Measurements from ENCODE around the gene FOXN4.
"Not testable (repeated sequence)": the region's sequence is repeated elsewhere in the genome, so short reads cannot be mapped to it uniquely, and the experiment has no call there.

Gene FOXN4

DNA sequence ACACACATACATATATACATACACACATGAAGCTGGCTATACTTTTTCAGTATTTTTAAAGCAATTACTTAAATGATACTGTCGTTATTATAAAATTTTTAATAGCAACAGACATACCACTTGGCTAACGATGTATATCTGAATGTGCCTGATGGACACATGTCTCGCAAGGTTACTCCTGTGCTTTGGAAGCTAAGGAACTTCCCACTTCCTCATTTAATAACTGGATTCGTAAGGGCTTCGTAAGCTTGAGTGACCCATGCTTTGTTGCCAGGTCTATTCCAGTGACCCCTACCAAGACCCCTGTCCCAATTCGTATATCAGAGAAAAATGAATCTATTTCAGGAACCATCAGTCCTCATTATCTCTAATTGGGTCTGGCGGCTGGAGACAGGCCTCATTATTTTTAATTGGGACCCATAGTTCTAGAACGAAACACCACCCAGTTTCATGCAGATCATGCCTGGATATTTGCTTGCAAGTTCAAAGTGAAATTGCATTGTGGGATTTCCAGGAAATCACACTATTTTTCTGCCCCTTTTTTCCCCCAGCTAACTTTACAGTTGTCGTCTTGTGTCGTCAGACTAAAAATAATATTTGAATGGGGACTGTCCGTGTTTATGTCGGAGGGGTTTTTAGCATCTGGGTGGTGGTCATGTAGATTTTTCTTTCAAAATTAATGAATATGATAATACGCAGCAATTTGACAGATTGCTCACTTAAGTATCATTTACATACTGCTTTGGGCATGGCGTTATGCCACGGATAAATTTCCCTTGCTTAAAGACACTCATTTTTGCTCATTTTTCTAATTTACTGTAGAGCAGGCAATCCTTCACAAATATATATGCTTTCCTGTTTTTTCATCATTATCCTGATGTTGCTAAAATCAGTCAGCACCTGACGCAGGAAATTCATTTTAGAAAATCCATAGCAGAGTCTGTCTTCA, 21.5 kb upstream of the FOXN4 start:
- no peak for DNase-seq (ENCODE audit: low read depth in 2 of 2)
- TF ChIP-seq, protein P1, sequence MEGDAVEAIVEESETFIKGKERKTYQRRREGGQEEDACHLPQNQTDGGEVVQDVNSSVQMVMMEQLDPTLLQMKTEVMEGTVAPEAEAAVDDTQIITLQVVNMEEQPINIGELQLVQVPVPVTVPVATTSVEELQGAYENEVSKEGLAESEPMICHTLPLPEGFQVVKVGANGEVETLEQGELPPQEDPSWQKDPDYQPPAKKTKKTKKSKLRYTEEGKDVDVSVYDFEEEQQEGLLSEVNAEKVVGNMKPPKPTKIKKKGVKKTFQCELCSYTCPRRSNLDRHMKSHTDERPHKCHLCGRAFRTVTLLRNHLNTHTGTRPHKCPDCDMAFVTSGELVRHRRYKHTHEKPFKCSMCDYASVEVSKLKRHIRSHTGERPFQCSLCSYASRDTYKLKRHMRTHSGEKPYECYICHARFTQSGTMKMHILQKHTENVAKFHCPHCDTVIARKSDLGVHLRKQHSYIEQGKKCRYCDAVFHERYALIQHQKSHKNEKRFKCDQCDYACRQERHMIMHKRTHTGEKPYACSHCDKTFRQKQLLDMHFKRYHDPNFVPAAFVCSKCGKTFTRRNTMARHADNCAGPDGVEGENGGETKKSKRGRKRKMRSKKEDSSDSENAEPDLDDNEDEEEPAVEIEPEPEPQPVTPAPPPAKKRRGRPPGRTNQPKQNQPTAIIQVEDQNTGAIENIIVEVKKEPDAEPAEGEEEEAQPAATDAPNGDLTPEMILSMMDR (IDR thresholded peaks at IDR 0.05; ENCODE audit: low read depth, low read length), result no peak
- H3K4me3 ChIP-seq (replicated peaks in 1 of 2; ENCODE audit: low read depth in 2 of 2, low read length in 2 of 2), result no peak overlapping the region

GRCh38 chr12:109329686-109330085, 20.6 kb upstream of the FOXN4 start:
- TF ChIP-seq, protein P1 (IDR thresholded peaks at IDR 0.05; ENCODE audit: low read depth, low read length), result no peak
- no peak overlapping the region for H3K4me3 ChIP-seq (replicated peaks in 1 of 2; ENCODE audit: low read depth in 2 of 2, low read length in 2 of 2)

DNA sequence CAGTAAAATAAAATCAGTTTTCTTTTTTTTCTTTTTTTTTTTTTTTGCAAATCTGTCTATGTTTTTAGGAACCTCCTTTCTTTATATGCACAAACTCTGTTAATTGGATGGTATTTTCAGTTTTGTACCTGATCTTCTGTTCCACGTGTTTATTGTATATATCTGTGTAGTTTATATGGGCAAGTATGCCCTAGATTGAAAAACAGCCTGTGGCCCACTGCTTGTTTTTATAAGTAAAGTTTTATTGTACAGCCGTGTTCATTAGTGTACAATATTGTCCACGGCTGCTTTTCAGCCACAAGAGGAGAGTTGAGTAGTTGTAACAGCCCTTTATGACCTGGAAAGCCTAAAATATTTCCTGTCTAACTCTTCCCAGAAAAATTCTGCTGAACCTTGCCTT, 19.9 kb upstream of the FOXN4 start:
- no peak overlapping the region for H3K4me3 ChIP-seq (replicated peaks in 1 of 2; ENCODE audit: low read depth in 2 of 2, low read length in 2 of 2)
- TF ChIP-seq, protein P1 (IDR thresholded peaks at IDR 0.05; ENCODE audit: low read depth, low read length), result no peak
- DNase-seq (ENCODE audit: low read depth in 2 of 2), result no peak

More at GRCh38 chr12:109329686-109330085, 20.6 kb upstream of the FOXN4 start:
- DNase-seq (ENCODE audit: low read depth in 2 of 2), result no peak

- DNase-seq (ENCODE audit: low read depth in 2 of 2); H3K4me3 ChIP-seq (replicated peaks in 1 of 2; ENCODE audit: low read depth in 2 of 2, low read length in 2 of 2): not testable (repeated sequence)
Measured at GRCh38 chr12:109321294-109321693, 12.2 kb upstream of the FOXN4 start.

DNA sequence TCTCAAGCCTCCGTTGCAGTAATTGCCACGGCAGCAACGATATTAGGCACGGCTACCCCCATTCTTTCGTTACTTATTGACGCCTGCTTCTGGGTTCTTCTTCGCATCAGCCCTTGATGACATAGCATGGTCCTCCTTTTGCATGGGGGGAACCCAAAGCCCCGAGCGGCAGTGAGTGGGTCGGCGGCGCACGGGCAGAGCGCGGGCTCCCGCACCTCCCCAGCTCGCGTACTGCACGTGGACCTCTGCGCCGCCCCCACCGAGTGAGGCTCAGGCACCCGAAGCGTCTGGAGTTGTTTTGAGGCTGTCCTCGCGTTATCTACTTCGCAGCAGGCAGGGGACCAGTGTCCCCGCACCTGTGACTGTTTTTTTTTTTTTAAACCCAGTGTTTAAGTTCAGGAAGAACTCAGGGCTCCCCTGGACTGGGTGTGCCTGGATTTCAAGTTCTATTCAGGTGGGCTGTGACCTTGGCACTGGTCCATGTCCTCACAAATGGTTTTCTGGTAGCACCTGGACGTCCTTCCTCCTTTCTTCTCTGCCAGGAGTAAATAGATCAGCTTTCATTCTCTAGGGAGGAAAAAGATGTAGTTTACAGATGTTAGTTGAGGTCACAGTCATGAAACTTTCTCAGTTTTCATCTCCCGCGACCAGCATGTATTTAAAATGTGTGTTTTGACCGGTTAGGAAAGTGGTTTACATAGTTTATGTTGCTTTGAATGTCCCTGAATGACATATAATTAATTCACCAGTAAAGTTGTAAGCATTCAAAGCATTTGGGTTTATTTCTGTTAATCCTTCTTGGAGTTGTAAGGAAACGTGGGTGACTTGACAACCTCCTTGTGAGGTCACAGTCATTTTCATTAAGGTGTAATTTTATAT, 1.4 kb upstream of the FOXN4 start:
- peak overlapping the region in 1 of 2 donors; percentile 17 for H3K4me3 ChIP-seq (replicated peaks in 1 of 2; ENCODE audit: low read depth in 2 of 2, low read length in 2 of 2)
- TF ChIP-seq, protein P1 (IDR thresholded peaks at IDR 0.05; ENCODE audit: low read depth, low read length), result no peak
- no peak for DNase-seq (ENCODE audit: low read depth in 2 of 2)

GRCh38 chr12:109309381-109310246, 530 bp upstream of the FOXN4 start:
- TF ChIP-seq, protein P1 (IDR thresholded peaks at IDR 0.05; ENCODE audit: low read depth, low read length), result no peak
- peak overlapping the region in 1 of 2 donors; percentile 17 for H3K4me3 ChIP-seq (replicated peaks in 1 of 2; ENCODE audit: low read depth in 2 of 2, low read length in 2 of 2)
- DNase-seq (ENCODE audit: low read depth in 2 of 2), result no peak
